NOMO-1 treated with dmso at 0.1 percent for 144 hours (cell line): Measurements from ENCODE around the gene N4BP2L2.

ENCODE experiments used
- DNase-seq: peaks from one replicate; lab custom pipeline; 2025; ENCODE audit not compliant: unreplicated experiment; lab: John Stamatoyannopoulos, UW

N4BP2L2 gene

GRCh38 chr13:32530841-32531253 lies 7.7 kb downstream of the N4BP2L2 start:
- no peak for DNase-seq

DNA sequence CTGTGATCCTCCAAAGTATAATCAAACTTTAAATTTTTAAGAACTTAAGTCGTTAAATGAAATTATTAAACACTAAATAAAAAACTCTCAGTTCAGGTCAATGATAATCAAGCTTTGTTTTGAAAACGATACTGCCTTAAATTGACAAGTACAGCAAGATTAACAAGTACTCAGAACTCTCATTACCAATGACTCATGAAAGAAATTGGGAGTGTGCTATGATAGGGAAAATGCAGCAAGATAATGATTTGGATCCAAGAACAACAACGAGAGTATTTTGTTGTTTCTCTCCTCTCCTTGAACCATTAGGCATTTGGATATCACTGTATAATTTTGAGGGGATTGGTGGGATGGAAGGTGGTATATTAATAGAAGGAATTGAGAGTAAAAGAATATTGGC lies 10.2 kb downstream of the N4BP2L2 start:
- DNase-seq = no peak

- DNase-seq = no peak
Measured at GRCh38 chr13:32527151-32527550, 11.4 kb downstream of the N4BP2L2 start.

- no peak for DNase-seq
Measured at GRCh38 chr13:32525766-32526165, 12.8 kb downstream of the N4BP2L2 start.

- DNase-seq = no peak
Measured at GRCh38 chr13:32515246-32515645, 23.3 kb downstream of the N4BP2L2 start.

GRCh38 chr13:32511482-32511881 lies 27.1 kb downstream of the N4BP2L2 start:
- no peak for DNase-seq

DNA sequence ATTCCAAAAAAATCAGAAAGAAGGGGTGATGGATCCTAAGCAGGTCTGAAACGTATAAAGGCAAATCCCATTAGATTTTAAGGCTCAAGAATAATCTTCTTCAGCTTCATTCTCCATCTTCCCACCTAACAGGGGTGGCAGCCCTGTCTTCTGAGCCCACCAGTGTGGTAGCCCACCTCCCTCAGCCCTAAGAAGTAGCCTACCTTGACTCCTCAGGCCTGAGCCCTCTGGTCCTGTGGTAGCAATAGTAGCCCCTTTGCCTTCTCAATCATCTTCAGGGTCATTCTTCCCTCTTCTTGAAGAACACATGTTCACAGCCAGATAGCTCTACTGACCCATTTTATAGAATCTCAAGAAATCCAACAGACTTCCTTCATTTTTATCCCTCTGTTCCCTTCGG lies 33.7 kb downstream of the N4BP2L2 start:
- DNase-seq = no peak

GRCh38 chr13:32504263-32504662 lies 34.3 kb downstream of the N4BP2L2 start:
- no peak for DNase-seq

DNA sequence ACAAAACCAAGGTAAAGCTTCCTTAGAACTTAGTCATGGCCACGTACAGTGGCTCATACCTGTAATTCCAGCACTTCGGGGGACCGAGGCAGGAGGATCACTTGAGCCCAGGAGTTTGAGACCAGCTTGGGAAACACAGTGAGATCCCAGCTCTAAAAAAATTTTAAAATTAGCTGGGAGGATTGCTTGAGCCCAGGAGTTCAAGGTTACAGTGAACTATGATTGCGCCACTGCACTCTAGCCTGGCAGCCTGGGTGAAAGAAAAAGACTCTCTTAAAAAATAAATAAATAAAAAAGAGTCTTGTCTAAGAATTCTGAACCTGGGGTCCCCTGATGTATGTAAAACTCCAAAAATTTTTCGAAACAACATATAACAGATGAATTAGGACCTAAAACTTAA lies 34.9 kb downstream of the N4BP2L2 start:
- DNase-seq = no peak

DNA sequence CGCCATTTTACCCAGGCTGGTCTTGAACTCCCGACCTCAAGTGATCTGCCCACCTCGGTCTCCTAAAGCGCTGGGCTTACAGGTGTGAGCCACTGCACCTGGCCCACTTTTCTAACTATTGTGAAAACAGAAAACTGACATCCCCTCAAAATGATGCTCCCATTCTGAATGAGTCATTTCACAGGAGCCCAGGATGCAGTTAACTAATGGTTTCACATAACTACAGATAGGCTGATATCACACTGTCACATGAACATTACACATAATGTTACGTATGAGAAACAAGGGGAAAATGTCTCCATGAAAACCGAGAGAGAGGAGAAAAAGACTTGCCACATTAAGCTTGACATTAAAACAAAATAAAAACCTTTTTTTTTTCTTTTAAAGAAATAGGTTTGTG lies 37.5 kb downstream of the N4BP2L2 start:
- DNase-seq = no peak

- no peak for DNase-seq
Measured at GRCh38 chr13:32499538-32500210, 38.9 kb downstream of the N4BP2L2 start.

GRCh38 chr13:32497589-32497988 lies 41.0 kb downstream of the N4BP2L2 start:
- no peak for DNase-seq

DNA sequence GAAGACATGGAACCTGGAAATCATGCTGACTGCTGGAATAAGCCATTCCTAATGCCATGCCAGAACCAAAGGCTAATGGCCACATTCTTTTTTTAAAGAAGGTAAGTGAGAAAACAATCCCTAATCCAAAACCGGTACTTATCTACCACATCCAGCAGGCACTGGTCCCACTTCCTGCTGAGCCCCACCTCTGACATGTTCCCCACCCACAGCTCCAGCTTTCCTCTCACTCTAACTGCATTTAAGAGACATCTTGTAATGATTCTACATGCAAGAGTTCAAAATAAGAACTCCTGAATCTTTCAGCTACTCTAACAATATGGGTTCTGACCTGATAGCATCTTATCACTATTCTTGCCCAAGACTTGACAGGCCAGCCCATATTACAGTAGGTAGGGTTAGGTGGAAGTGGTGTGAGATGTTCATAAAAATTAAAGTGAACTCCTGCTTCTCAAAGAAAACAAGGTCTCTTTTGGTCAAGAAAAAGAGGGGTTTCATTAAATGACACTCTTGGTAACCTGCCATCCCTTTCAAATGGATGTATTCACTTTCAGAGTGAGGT lies 41.9 kb downstream of the N4BP2L2 start:
- no peak for DNase-seq

DNA sequence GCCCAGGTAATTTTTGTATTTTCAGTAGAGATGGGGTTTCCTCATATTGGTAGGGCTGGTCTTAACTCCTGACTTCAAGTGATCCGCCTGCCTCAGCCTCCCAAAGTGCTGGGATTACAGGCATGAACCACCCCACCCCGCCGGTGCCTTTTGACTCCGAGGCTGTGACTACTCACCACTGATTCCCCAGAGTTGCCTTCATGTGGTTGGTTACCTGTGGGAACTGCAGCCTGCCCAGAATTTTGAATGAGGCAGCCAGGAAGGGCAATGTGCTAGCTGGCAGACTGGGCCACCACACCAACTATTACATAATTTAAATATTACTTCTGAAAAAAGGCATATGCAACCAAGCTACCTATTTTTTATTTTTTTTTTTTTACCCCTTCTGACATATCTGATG lies 42.8 kb downstream of the N4BP2L2 start:
- no peak for DNase-seq

GRCh38 chr13:32495429-32495828 lies 43.2 kb downstream of the N4BP2L2 start:
- DNase-seq = no peak

GRCh38 chr13:32491028-32491427 lies 47.6 kb downstream of the N4BP2L2 start:
- DNase-seq = no peak

DNA sequence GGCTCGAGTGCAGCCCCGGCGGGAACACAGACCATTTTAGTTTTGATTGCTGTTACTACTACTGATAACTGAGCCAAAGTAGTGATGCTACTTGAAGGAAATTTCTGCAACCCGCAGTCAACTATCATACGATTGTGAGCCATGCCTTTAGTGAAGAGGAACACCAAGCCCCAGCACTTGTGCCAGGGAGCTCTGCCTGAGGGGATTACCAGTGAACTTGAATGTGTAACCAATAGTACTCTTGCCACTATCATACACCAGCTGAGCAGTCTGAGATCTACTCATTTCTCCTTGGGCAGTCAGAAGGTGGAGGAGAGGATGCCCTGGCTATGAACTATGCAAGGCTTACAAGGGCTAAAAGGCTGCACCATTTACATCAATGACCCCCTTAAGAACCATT lies 61.7 kb downstream of the N4BP2L2 start:
- no peak for DNase-seq

DNA sequence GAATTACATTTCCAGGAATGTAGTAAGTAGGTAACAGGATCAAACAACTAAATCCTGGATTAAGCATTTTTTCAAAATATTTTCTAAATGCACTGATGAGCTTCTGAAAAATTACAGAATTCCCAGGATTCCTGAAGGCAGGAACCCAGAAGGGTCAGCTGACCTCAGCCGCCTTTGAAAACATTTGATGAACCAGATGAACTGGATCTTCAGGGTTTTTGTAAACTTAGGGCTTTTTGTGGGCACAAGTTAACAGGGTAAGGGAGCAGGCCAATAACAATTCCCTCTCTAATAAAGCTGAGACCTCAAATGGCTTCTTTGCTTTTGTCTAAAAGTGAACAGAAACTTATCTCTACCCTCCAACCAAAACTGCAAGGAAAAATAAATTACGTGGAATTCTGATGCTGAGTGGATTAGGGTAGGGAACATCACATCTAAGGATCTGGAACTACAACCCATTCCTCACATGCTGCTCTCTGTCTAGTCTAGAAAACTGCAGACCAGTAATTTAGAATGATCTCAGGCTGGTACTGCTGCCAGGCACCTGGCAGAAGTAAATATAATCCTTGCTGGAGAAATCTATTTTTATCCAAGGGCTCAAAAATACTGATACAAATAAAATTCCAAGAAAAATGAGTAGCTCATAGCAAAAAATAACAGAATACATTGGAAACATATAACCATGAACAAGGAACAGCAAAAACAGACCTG lies 62.4 kb downstream of the N4BP2L2 start:
- DNase-seq = no peak

- DNase-seq = no peak
Measured at GRCh38 chr13:32474999-32475792, 63.4 kb downstream of the N4BP2L2 start.

- DNase-seq = no peak
Measured at GRCh38 chr13:32473650-32474049, 64.9 kb downstream of the N4BP2L2 start.

DNA sequence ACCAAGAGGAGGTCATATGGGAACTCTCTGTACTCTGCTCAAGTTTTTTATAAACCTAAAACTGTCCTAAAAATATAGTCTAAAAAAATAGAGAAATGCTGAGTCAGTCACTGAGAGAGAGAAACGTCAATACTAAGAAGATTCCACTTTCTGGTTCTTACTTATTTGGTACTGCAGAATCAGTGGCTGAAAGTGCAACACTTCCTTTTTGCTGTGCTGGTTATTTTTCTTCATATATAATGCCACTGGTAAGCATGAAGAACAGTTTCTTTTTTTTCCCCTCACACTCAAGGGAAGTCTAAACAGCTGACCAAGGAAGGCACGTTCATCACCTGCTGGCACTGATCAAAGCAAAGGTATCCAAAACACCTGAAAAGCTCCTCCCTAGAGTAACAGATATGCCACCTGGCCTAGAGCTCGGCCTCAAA lies 66.4 kb downstream of the N4BP2L2 start:
- no peak for DNase-seq
